ENCODE results near the gene POLD1. TPM values are rescaled to one million over a fixed set of nuclear protein-coding genes. Genes with fewer than 3 reads are reported as not detected.

POLD1 gene
- total RNA-seq, 1 donor from 2014 or later: 12.6 TPM

DNA sequence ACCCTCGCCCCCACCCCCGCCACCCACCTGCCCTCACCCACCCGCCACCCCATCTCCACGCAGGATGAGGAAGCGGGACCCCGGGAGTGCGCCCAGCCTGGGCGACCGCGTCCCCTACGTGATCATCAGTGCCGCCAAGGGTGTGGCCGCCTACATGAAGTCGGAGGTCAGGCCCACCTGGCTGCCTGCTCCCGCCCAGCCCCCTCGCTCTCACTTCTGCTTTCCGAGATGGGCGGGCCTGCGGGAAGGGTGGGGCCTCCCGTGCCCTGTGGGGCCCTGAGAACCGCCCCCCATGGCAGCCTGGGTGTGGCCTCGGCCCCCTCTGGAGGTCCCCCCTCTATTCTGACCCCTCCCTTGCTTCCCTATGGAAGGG, 31.5 kb downstream of the POLD1 start:
- FAIRE-seq (no peak), DNase-seq (ENCODE audit: low spot score in 2 of 2) (no peak)

DNA sequence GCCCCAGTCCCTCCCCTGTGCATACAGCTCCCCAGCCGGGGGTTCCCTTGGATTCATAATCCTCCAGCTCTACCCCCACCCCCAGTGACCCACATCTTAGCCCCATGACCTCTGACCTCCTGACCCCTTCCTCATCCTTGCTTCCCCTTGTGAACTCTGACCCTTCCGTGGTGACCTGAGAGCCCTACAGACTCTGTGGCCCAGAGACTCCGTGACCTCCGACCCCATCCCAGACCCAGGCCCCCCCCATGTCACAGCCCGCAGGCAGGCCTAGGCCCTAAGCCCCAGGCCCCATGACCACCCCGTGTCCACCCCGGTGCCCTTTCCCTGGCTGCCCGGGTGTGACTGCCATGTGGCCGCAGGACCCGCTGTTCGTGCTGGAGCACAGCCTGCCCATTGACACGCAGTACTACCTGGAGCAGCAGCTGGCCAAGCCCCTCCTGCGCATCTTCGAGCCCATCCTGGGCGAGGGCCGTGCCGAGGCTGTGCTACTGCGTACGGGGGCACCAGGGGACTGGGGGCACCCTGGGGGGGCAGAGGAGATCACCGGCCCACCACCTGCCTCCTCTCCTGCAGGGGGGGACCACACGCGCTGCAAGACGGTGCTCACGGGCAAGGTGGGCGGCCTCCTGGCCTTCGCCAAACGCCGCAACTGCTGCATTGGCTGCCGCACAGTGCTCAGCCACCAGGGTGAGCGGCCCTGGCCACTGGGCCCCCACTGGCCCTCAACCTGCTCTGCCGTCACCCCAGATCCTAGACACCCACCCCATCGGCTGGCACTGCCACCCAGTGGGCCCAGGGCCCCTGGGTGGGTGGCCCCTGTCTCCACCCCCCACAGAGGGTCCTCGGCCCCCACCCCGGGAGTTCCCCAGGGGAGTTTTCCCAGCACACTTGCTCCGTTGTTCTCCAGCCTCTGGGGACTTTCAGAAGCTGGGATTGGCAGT, 32.2 kb downstream of the POLD1 start:
- FAIRE-seq (no peak), DNase-seq (ENCODE audit: low spot score in 2 of 2) (no peak)

DNA sequence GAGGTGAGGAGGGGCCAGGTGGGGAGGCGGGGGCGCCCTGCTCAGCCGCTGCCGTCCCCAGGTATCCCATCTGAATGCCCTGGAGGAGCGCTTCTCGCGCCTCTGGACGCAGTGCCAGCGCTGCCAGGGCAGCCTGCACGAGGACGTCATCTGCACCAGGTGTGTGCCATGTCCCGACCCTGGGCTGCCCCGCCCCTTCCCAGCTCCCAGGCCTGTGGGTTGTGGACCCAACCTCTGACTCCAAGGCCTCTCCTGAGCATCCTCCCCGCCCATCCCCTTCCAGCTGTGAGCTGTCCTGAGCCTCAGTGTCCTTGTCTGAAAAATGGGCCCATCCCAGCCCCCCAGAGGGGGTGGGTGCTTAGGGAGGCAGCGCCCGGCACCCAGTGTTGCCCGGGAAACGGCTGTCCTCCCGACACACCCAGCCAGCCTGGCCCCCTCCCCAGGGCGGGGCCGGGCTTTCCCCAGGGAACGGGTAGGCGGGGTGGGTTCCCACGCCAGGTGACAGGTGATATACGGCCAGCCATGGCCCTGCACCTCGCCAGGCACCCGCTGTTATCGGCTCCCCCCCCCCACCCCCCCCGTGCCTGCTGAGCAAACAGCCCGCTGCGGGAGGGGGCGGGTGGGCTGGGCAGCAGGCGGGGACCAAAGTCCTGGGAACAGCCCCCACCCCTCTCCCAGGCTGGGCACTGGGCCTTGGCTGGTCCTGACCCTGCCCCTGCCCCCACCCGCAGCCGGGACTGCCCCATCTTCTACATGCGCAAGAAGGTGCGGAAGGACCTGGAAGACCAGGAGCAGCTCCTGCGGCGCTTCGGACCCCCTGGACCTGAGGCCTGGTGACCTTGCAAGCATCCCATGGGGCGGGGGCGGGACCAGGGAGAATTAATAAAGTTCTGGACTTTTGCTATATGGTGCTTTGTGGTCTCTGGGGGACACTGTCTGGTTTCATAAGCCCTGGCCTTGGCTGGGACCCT, 33.2 kb downstream of the POLD1 start:
- DNase-seq (ENCODE audit: low spot score in 2 of 2): no peak
- FAIRE-seq: no peak

DNA sequence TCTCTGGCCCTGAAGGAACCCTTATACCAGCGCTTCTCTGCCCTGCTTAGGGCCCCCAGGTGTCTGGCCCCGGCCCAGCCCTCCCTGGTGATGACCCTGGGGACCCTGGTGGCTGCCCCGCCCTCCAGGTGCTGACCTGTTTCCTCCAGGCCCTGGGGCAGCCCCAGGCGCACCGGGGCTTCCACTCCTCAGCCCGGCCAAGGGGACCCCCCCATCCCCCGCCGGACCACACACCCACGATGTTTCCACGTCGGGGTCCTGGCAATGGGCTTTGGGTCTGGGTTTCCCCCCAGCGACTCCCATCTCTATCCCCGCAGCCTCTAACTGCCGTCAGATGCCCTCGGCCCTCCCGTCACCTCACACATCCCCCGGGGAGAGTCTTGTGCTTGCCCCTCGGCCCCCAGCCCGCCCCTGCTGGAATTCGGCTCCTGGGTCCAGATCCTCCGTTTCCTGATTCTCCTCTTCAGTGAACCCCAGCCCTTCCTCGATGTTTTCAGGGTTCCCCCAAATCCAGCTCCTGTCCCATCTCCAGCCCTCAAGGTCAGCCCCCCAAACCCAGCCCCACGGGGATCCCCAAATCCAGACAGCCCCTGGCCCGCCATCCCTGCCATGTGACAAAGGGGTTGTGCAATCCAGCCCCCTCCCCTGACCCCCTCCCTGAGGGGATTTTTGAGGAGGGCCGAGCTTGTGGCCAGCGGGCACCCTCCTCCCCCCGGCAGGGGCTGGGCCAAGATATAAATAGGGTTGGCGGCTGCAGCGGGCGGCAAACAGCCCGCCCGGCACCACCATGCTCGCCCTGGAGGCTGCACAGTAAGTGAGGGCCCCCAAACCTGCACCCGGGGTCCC, 34.3 kb downstream of the POLD1 start, which contains the start of gene SPIB:
Gene SPIB, plus strand, starts transcription at position 763 of the 846 bp plus-strand sequence. Its CDS starts 25 bp downstream, at position 788.
- DNase-seq (ENCODE audit: low spot score in 2 of 2): no peak
- no peak for FAIRE-seq

DNA sequence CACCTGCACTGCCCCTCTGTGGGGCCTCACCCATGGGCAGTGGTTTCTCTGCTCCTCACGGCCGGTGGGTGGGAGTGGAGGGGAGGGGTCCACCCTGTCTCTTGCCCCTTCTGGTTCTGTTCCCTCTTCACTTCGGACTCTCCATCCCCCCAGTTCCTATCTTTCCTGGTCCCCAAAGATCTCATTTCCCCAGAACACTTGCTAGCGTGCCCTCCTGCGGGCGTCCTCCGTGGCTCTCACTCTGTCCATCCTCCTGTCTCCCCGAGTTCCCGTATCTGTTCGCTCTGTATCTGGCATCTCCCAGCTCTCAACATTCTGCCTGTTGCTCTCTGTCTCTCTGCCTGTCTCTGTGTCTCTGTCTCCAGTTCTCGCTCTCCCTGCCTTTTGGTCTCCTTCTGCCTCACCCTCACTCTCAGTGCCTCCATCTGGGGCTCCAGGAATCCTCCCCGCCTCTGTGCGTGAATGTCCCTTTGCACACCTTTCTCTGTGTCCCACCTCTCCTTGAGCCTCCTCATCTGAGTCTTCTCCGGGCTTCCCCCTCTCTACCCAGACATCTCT, 35.0 kb downstream of the POLD1 start:
- FAIRE-seq (no peak), DNase-seq (ENCODE audit: low spot score in 2 of 2) (no peak)

DNA sequence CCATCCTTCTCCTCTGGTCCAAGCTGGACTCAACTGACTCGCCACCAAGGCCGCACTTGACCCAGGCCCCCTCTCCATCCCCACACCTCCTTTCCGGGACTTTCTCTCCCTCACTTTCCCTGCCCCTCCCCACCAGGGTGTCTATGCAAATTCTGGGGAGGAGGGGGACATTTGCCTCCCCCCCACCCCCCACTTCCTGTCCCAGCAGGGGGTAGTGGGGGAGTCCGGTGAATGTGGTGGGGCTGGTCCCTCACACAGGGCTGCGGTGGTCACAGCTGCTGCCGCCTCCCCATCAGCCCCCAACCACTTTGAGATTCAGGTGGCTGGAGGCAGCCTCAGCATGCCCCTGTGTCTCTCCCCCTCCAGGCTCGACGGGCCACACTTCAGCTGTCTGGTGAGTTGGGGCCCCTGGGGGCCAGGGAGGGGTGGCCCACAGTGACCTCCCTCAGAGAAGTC, 35.5 kb downstream of the POLD1 start:
- FAIRE-seq: no peak

DNA sequence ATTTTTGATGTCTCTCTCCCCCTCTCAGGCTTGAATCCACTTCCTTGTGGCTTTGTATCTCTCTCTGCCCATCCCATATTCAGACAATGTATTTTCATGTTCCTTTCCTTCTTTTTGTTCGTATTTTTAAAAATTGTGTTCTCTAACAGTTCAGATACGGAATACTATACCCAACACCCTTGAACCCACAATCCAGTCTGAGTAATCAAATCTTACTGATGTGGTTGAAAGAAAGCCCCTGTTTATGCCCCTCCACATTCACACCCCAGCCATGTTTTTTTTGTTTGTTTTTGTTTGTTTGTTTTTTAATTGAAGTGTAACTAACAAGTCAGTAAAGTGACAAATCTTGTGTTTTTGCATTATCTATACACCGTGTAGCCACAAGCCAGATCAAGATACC, 36.0 kb downstream of the POLD1 start:
- FAIRE-seq (no peak), DNase-seq (ENCODE audit: low spot score in 2 of 2) (no peak)

More for the DNA sequence above, 35.5 kb downstream of the POLD1 start:
- no peak for DNase-seq (ENCODE audit: low spot score in 2 of 2)

DNA sequence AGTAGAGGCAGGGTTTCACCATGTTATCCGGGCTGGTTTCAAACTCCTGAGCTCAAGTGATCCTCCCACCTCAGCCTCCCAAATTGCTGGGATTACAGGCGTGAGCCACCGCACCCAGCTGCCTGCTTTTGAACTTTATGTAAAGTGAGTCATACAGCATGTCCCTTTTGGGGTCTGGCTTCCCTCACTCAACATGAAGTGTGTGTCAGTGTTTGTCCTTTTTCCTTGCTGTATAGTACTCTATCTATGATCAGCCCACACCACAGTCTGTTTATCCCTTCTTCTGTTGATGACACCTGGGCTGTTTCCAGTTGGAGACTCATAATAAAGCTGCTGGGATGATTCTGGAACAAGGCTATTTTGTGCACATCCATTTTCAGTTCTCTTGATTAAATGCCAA, 36.7 kb downstream of the POLD1 start:
- DNase-seq (ENCODE audit: low spot score in 2 of 2) (no peak), FAIRE-seq (no peak)

DNA sequence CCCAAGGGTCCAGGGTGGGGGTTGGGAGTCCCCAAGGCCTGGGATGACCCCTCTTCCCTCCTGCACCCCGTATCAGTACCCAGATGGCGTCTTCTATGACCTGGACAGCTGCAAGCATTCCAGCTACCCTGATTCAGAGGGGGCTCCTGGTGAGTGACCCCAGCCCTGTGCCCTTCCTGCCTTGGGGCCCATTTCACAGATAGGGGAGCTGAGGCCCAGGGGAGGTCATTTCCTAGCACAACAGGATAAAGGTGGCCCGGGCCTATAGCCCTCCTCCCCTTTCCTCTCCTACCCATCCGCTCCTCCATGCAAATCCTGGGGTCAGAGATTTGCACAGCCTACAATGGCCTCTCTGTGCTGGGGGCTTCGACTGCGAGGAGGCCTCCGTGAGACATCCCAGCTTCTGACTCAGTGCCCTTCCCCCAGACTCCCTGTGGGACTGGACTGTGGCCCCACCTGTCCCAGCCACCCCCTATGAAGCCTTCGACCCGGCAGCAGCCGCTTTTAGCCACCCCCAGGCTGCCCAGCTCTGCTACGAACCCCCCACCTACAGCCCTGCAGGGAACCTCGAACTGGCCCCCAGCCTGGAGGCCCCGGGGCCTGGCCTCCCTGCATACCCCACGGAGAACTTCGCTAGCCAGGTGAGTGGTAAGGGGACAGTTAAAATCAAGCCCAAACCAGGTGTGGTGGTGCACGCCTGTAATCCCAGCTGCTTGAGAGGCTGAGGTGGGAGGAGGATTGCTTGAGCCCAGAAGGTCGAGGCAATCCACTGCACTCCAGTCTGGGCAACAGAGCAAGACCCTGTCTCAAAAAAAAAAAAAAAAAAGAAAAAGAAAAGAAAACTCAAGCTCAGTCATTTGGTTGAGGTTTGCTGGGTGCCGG, 38.5 kb downstream of the POLD1 start:
- no peak for FAIRE-seq
- no peak for DNase-seq (ENCODE audit: low spot score in 2 of 2)

DNA sequence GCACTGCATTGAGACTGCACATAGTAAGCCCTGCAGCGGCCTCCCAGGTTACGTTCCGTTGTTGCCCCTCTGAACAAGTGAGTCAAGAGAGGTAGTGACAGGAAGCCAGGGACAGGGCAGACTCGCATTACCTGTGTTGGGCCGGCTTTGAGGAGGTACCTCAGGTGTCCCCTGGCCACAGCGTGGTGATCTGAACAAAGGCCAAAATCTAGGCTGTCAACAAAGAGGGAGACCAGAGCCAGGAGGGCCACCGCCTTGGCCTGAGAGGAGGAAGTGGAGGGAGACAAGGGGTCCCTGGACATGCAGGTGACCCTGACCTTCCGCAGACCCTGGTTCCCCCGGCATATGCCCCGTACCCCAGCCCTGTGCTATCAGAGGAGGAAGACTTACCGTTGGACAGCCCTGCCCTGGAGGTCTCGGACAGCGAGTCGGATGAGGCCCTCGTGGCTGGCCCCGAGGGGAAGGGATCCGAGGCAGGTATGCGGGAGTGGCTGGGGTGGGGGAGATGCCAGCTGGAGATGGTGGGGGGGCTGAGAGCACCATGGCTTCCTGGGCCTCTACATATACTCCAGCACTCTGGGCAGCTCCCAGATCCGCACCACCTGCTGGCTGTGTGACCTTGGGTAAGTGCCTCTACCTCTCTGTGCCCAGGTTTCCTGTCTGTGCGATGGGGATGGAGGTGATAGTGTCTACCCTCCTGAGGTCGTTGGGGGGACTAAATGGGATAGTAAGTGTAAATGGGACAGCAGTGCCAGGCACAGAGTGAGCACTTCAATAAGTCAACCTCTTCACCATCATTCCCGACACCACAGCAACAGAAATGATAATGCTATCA, 39.3 kb downstream of the POLD1 start:
- no peak for DNase-seq (ENCODE audit: low spot score in 2 of 2)
- FAIRE-seq: no peak

DNA sequence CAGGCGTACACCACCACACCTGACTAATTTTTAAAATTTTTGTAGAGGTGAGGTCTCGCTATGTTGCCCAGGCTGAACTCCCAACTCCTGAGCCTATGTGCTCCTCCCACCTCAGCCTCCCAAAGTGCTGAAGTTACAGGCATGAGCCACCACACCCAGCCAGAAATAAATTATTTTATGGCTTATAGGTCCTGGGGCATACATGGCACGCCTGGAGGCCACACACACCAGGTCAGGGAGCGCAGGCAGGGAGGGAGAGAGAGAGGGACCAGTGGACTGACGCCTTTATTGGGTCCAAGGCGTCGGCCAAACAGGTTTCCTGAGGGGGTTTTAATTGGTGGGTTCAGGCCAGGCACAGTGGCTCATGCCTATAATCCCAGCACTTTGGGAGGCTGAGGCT, 41.4 kb downstream of the POLD1 start:
- FAIRE-seq (no peak), DNase-seq (ENCODE audit: low spot score in 2 of 2) (no peak)

DNA sequence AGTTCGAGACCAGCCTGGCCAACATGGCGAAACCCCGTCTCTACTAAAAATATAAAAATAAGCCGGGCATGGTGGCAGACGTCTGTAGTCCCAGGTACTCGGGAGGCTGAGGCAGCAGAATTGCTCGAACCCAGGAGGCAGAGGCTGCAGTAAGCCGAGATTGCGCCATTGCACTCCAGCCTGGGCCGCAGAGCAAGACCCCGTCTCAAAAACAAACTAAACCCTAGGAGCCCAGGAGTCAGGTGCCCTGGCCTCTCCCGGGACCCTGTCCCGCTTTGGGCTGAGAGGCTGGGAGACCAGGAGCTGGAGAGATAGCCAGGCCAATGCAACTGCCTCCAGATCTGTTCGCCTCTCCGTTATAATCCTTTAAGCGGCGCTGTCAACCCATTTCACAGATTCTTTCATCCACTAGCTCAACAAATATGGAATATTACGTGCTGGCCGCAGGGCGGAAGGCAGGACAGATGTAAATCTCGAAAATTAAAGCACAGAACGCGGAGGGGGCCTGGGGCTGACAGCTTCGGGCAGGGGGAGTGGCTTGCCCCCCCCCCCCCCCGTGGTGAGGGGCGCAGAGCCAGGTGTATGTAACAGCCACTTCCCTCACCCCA, 43.3 kb downstream of the POLD1 start:
- DNase-seq (ENCODE audit: low spot score in 2 of 2) (no peak), FAIRE-seq (no peak)

DNA sequence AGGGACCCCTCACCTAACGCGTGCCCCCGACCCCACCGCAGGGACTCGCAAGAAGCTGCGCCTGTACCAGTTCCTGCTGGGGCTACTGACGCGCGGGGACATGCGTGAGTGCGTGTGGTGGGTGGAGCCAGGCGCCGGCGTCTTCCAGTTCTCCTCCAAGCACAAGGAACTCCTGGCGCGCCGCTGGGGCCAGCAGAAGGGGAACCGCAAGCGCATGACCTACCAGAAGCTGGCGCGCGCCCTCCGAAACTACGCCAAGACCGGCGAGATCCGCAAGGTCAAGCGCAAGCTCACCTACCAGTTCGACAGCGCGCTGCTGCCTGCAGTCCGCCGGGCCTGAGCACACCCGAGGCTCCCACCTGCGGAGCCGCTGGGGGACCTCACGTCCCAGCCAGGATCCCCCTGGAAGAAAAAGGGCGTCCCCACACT, 43.9 kb downstream of the POLD1 start:
- peak; percentile 49 to 80 for DNase-seq (ENCODE audit: low spot score in 2 of 2)
- FAIRE-seq: no peak

DNA sequence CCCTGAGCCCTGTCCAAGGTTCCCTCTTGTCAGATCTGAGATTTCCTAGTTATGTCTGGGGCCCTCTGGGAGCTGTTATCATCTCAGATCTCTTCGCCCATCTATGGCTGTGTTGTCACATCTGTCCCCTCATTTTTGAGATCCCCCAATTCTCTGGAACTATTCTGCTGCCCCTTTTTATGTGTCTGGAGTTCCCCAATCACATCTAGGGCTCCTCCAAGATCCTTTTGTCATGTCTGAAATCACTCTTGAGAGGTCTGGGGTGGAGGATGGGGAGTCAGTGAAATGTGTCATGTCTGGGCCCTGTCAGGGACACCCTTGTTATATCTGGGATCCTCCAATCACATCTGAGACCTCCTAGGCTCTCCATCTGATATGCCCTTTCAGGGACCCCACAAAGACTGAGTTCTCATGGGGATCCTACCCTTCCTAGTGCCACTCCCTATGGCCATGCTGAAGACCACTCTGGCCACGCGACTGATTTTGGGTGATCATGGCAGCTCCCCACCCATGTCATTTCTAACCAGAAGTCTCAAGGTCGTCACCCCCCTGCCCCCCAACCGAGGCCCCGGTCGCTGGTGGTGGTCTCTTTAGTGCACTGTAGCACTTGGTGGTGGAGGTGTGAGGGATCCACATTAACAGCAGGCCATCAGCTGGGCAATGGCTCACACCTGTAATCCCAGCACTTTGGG, 44.8 kb downstream of the POLD1 start:
- FAIRE-seq: no peak
- no peak for DNase-seq (ENCODE audit: low spot score in 2 of 2)

DNA sequence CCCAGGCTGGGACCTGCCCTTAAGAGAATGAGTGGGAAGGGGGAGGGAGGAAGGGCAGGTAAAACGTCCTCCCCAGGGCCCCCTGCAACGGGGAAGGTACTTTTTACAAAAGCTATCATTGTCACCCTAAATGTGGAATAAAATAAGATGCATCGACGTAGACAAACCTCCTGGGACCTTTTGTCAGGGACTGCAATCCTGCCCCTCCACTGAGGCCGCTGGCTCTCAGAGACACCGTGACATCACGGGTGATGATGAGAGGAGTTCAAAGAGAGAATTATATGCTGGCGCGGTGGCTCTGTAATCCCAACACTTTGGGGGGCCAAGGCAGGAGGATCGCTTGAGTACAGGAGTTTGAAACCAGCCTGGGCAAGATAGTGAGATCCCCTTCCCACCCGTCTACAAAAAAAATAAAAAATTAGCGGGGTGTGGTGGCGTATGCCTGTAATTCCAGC, 46.8 kb downstream of the POLD1 start:
- FAIRE-seq: no peak

DNA sequence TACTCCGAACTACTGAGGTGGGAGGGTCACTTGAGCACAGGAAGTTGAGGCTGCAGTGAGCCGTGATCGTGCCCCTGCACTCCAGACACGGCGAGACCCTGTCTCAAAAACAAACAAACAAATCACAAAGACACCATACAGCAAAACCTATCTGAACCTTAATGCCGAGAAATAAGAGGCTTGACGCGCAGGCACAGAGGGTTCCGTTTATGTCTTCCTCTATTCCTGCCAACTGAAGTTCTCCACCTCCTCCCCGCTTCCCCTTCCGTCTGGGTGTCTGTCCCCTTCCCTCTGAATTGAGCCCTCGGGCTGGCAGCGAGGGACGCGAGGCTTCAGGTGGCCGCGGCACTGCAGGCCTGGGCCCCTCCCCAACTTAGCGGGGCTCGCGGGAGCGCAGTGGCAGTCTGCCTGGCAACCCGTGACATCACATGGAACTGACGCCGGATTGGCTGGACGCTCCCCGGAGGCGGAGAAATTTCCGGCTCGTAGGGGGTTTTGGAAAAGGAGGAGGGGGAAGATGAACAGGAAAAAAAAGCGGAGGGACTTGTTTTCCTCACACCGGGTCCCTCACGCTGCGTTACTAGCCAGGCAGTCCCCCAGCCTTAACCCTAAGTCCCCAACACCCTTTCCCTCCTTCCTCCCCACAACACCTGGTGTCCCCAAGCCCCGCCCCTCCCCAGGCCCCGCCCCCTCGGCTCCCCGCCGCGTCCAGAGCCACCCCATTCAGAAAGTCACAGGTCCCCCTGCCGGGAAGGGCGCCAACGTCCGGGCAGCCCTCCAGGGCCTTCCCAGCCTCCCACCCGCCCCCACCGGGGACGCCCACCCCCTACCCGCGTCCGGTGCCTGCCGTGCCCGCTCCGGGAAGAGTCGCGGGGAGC, 47.4 kb downstream of the POLD1 start:
- FAIRE-seq (no peak), DNase-seq (ENCODE audit: low spot score in 2 of 2) (peak; percentile 88 to 93)

More for the DNA sequence above, 46.8 kb downstream of the POLD1 start:
- no peak for DNase-seq (ENCODE audit: low spot score in 2 of 2)

Measured in frontal cortex (tissue), 4 donors.